ENCODE data around the gene CCDC15. TPM values are rescaled to one million over a fixed set of nuclear protein-coding genes. Genes with fewer than 3 reads are reported as not detected.

CCDC15 gene
- total and polyA plus RNA-seq, 2 of the 4 experiments (the other 2 are of a cell fraction): 1.1 to 2.0 TPM

GRCh38 chr11:125062218-125062930 is 108.4 kb downstream of the CCDC15 start:
- dilution Hi-C loops (cut with HindIII; ENCODE audit: low sequenced_read_pairs, unreplicated experiment): no loop called here
- intact Hi-C loops (cut with micrococcal nuclease): no loop called here
- H4K20me1 ChIP-seq (ENCODE audit: insufficient read depth, low read length): no peaks in the 10 kb centered on the region
- H2BK20ac ChIP-seq (ENCODE audit: low read depth, low read length): 0 out of 2 replicates have a peak overlapping the region, but pooled peaks have one; percentile 24
- H3K18ac ChIP-seq (ENCODE audit: low read depth, low read length): no peak overlapping the region
- H2BK120ac ChIP-seq (ENCODE audit: low read depth, low read length): peak overlapping the region; percentile 93; the same call in 1 of the 2 replicates
- peak overlapping the region in 1 of 2 experiments; percentile 87; a peak in 1 of 4 replicates for H4K8ac ChIP-seq (ENCODE audit: low read depth in 2 of 2, low read length in 2 of 2)
- H2AFZ ChIP-seq (replicated peaks; ENCODE audit: low read length, poor library complexity): peak overlapping the region; percentile 99
- in situ Hi-C loops (cut with MboI; ENCODE audit: low sequenced_read_pairs): no loop called here
- 26% methylated on average over 5 of the region's 19 CpGs; no CpG with 5 or more reads in 1 of the 2 experiments for WGBS, 2 experiments (ENCODE audit: extremely low coverage in 2 of 2, insufficient read length in 1 of 2)
- H3K23ac ChIP-seq (ENCODE audit: low read depth, low read length): peak overlapping the region; percentile 38; the same call in 1 of the 2 replicates
- H3K4me2 ChIP-seq (ENCODE audit: low read depth, low read length): peak overlapping the region; percentile 45
- no peak overlapping the region for H3K56ac ChIP-seq (ENCODE audit: extremely low read depth, insufficient read depth, low read length)
- H3K9ac ChIP-seq (ENCODE audit: low read depth, low read length): peak overlapping the region; percentile 63
- no peaks in the 10 kb centered on the region for H3K36me3 ChIP-seq (ENCODE audit: control insufficient read depth, insufficient read depth, low read length)
- no peaks in the 10 kb centered on the region for H3K9me3 ChIP-seq (ENCODE audit: control insufficient read depth, insufficient read depth, low read length)
- CTCF ChIA-PET: interaction anchor here (0.5 kb wide), 1 partner anchor 18 kb away, joined by 6 read pairs; no protein-coding TSS in a partner anchor
- H3K27ac ChIP-seq (ENCODE audit: insufficient read depth, low read length): peak overlapping the region; percentile 35; the same call in 1 of the 2 replicates
- peak overlapping the region; percentile 87; the same call in 1 of the 2 replicates for H3K14ac ChIP-seq (replicated peaks; ENCODE audit: low read depth, low read length)
- TF ChIP-seq POLR2A (IDR thresholded peaks at IDR 0.05; ENCODE audit: low read depth, low read length) (no peak), BHLHE40 (IDR thresholded peaks at IDR 0.05; ENCODE audit: low read depth, low read length) (peak; percentile 59; the same call in 1 of the 2 replicates), SMC3 (IDR thresholded peaks at IDR 0.05; ENCODE audit: low read depth, low read length) (no peak), NFE2L2 (IDR thresholded peaks at IDR 0.05; ENCODE audit: low read depth, low read length) (no peak), RCOR1 (IDR thresholded peaks at IDR 0.05; ENCODE audit: insufficient replicate concordance, low read length) (no peak), MAZ (IDR thresholded peaks at IDR 0.05; ENCODE audit: borderline replicate concordance, low read depth, low read length) (no peak)
- H4K5ac ChIP-seq (ENCODE audit: low read depth, low read length): no peak overlapping the region
- no peak overlapping the region; the same call in 2 of the 3 replicates for H2BK15ac ChIP-seq (ENCODE audit: low read depth, low read length)
- peak overlapping the region; percentile 53 for H2AK9ac ChIP-seq (replicated peaks; ENCODE audit: low read depth, low read length, poor library complexity)
- DNase-seq (no peak), ATAC-seq (ENCODE audit: low read depth) (peak; percentile 4)
- no peak overlapping the region for H4K91ac ChIP-seq (ENCODE audit: insufficient read depth, low read depth, low read length)
- H2BK5ac ChIP-seq (ENCODE audit: low read depth, low read length, poor library complexity, severe bottlenecking): no peak overlapping the region
- H3K4me1 ChIP-seq (ENCODE audit: control insufficient read depth, insufficient read depth, low read length): peaks cover 3% of the 10 kb centered on the region; the same call in 1 of the 2 replicates
- H3K79me1 ChIP-seq (ENCODE audit: low read depth in 1 of 2, low read length in 2 of 2): no peaks in the 10 kb centered on the region; a peak in 1 of 4 replicates
- H3K4me3 ChIP-seq (ENCODE audit: insufficient read depth, low read depth, low read length): peak overlapping the region; percentile 75
- POLR2A ChIA-PET (ENCODE audit: unreplicated experiment): no interaction called here
- H3K9me1 ChIP-seq (ENCODE audit: insufficient read depth, low read length): peaks cover 3% of the 10 kb centered on the region; the same call in 1 of the 2 replicates
- peak overlapping the region; percentile 77; the same call in 1 of the 2 replicates for H3K4ac ChIP-seq (ENCODE audit: low read depth, low read length)
- H3K27me3 ChIP-seq (ENCODE audit: control insufficient read depth, insufficient read depth, low read length): no peaks in the 10 kb centered on the region
- peak overlapping the region; percentile 25; the same call in 1 of the 2 replicates for H2AK5ac ChIP-seq (ENCODE audit: low read depth, low read length)
- BruUV-seq (replicated peaks): no TSS peak

Data from IMR-90 (cell line).